Colon (tissue), 2 donors: ENCODE results near the gene ATXN7L1.

ENCODE experiments used
- FAIRE-seq: peaks from 2 replicates; lab custom pipeline; 2012; peaks lifted over from hg19 to GRCh38; lab: Jason Lieb, UNC
- donor health status: control.
- donor health status: control.

Gene ATXN7L1

GRCh38 chr7:105776986-105777910 lies 99.2 kb downstream of the ATXN7L1 start:
- FAIRE-seq, result no peak

DNA sequence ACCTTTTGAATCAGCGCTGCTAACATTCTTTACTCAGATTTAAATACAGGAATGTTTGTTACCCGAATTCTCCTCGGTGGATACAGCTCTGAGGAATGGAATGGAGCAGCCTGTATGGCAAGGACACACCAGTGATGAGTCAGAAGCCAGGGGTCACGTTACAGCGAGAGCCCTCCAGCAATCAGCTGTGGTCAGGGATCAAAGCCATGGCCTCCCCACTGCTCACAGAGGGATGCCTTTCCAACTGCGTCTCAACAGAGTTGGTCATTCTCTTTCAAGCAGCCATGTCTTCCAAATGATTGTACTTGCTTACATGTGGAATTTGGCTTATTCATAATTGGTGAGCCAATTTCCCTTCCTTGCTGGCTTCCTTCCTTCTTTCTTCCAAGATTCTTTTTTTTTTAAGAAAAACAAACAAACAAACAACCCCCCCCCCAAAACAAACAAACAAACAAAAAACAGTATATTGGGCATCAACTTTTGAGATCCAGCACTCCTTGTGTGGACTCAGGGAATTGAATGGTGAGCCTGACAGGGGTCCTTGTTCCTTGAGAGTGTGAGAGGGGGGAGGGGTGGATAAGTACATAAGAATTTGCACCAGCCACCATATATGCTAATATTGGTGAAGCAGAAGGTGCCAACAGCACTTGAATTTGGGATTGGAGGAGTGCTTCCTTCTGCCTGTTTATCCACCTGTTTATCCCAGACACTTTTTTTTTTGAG lies 100.2 kb downstream of the ATXN7L1 start:
- FAIRE-seq, result no peak

DNA sequence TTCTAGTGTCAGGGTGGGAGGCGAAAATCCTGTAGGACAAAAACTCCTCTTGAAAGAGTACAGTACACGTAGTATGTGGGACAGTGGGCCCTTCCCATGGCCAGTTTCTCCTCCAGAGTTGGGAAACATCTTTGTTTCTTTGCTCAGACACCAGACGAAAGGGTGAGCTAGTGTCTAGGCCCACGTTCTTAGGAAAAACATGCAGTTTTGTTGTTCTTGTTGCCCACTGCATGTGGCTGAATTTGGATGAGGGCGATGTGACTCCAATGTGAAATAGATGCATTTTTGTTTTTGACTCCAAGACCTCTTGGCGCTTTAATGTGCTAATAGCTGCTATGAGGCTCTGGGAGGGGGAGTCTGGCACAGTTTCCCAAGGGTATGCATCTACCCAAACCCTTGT lies 100.8 kb downstream of the ATXN7L1 start:
- no peak for FAIRE-seq

DNA sequence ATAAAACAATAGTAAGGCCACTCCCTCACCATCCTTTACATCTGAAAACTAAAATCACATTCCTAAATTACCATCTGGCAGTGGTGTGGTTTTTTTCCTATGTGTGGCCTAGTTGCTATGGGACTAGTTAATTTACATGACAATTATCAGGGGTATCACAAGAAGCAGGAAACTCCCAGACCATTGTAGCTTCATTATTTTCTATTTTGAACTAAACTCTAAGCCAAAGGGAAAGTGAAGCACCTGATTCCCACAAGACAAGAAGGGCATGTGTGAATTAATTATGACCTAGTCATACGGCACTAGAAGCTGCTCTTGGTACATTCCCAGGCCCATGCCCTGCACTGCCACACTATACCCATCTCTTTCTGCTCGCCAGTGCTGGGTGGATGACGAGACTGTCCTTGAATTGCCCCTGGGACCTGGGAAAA lies 103.4 kb downstream of the ATXN7L1 start:
- no peak for FAIRE-seq

DNA sequence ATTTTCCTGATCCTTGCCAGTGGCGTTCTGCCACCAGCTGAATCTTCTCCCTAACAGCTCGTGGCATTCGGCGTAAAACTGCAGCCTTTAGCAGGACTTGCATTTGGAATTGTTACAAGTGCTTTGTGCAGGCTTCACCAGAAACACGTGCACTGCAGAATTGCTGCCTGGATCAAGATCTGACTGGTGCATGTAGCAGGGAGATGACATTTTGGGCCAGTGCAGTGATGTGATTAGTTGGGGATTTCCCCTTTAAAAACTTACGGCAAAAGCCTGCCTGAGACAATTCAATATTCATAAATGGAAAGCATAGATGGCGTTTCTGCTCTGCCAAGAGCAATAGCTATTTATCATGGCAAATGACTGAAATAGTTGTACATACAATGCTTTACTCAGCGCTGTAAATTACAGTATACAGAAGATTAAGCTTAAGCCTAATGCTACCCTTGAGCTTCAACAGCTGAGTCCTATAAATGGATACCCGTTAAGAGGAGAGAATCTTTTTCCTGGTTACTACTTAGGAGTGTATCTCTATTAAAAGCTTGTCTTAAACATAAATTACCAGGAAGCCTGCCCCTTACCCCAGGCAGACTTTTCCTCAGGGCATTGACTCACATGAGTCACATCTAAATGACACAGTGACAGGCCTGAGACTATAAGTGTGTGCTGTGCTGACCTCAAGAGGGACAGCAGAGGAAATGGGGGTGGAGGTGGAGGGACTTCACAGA lies 106.3 kb downstream of the ATXN7L1 start:
- no peak for FAIRE-seq

GRCh38 chr7:105768898-105769507 lies 107.4 kb downstream of the ATXN7L1 start:
- no peak for FAIRE-seq

- no peak for FAIRE-seq
These were observed 108.3 kb downstream of the ATXN7L1 start for GRCh38 chr7:105768117-105768516.

DNA sequence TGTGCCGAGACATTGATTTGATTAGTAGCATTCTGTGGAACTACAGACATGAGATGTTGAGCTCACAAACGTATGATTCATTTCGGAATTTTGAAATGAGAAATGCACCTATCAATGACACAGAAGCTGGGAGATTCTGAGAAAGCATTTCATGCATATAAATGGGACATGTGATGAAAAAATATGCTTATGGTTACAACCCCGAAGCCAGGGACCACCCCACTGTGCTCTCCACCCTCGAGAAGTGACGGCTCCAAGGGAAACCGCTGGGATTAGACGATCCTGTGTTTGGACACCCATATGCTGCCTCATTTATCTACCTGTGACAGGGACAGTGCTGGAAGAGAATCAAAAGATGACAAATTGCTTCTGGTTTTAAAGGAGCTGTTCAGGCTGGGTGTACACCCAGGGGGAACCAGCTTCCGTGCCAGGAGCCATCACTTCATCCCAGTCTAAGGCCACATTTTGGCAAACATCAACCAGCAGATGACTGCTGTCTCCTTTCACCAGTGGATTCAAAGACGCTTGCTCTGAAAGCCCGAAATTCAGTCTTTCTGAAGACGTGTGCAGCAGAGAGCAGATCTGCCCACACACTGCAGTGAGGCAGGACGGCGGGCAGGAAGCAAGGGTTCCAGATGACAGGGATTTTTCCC lies 109.9 kb downstream of the ATXN7L1 start:
- no peak for FAIRE-seq

GRCh38 chr7:105765846-105766245 lies 110.6 kb downstream of the ATXN7L1 start:
- FAIRE-seq, result no peak

GRCh38 chr7:105764506-105764905 lies 111.9 kb downstream of the ATXN7L1 start:
- no peak for FAIRE-seq

DNA sequence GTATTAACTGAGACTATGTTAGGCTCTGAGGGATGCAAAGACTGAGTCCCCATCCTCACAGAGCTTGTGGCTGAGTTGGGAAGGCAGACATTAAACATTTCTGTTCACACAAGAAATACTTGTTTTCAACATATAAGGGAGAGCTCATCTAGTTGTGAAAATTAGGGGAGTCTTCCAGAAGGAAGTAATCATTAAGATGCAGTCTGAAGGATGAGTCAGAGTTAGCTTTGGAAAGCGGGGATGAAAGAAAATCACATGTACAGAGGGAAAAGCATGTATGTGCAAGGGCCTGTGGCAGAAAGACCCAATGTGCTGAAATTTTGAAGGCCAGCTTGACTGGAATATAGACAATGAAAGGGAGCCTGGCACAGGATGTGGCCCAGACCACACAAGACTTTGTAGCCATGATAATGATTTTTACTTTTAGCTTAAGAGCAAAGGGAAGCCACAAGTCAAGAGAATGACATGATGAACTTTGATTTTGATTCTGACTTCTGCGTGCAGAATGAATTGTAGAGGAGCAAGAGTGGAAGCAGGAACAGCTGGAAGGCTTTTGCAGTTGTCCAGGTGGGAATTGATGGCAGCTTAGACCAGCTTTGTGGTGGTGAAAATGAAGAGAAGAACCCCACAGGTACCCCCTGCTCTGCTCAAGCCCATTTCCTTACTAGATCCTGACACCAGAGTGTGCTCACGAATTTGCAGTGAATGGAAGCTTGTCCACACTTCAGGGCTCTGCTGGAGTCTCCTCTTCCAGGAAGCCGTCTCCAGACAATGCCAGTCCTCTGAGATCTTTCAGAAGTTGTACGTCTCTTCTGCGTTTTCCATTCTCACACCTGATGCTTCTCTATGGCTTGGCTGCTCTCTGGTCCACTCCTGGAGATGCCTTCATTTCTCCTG lies 115.6 kb downstream of the ATXN7L1 start:
- no peak for FAIRE-seq

GRCh38 chr7:105759670-105760550 lies 116.5 kb downstream of the ATXN7L1 start:
- FAIRE-seq, result no peak

DNA sequence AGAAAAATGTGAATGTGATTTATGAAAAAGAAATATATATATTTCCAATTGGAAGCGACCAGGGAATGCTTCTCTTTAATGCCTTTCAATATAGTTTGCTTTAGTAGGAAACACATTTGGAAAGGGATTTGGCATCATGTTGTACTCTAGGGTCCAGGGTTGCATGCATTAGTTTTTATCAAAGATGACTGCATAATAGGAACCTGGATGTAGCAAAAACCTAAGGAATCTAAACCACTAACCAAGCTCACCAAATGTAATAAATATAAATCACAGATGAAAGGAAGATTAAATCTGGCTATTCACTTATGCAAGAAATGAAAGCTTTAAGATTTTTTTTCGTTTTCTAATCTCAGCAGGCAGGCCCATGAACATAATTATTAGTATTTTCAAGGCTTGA lies 120.0 kb downstream of the ATXN7L1 start:
- no peak for FAIRE-seq

- FAIRE-seq, result no peak
These were observed 123.6 kb downstream of the ATXN7L1 start for GRCh38 chr7:105752671-105753275.

DNA sequence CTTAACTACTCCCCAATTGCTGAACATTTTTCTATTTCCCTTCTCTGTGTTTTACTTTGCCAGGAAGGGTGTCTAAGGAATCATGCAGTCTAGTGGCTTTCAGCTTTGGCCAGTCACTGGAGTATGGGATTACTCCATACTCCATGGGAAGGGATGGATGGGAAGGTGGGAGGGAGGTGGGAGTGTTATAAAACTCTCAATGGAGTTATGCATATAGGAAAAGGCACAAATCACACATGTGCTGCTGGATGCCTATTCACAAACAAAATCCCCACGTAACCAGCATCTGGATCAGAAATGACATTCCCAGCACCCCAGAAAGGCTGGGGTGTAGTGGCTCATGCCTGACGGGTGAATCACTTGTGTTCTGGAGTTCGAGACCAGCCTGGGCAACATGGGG lies 125.3 kb downstream of the ATXN7L1 start:
- FAIRE-seq, result no peak

DNA sequence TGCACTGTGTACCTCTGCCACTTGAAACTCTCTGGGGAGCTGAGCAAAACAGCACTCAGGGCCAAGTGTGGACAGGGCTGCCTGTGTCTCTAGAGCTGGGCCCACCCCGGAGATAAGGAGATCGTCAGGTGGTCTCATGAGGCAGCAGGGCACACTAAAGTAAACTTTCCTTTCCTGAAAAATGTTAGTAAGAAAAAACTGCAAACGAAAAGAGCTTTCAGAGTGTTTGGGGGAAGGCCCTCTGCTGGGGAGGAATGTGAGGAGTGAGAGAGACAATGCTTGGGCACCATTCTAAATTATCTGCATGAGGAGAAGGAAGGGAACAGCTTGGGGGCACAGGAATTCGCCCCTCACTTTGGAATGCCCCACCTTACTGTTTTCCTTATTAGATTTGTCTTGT lies 127.7 kb downstream of the ATXN7L1 start:
- no peak for FAIRE-seq

GRCh38 chr7:105745681-105746330 lies 130.6 kb downstream of the ATXN7L1 start:
- no peak for FAIRE-seq

DNA sequence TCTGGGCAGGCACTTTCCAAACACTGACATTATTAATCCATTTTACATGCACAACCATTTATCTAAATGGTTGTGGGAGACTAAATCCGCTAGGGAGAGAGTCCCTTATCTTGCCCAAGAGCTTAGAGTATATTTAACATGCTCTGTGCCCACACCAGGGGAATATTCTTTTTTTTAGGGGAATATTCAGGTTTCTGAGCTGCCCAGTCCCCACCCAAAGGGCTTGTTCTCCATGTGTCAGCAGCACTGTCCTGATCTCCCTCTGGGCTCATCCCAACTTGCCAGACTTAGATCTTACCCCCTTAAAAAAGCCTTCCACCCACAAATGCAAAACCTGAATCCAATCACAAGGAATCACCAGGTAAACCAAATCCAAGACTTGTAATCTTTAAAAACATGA lies 132.1 kb downstream of the ATXN7L1 start:
- no peak for FAIRE-seq
